GM18507 (cell line): ENCODE results near the gene ADAMTS13.
"Not testable (repeated sequence)": the region's sequence is repeated elsewhere in the genome, so short reads cannot be mapped to it uniquely, and the experiment has no call there.

ENCODE experiments used
- DNase-seq: peaks from one replicate; pipeline ENCODE4 v3.0.0; 2011; ENCODE audit warnings: low read depth; ENCODE audit not compliant: insufficient read length; ENCODE audit errors: extremely low spot score
- FAIRE-seq: peaks from 2 replicates; lab custom pipeline; 2011; peaks lifted over from hg19 to GRCh38; lab: Jason Lieb, UNC

The ADAMTS13 gene

DNA sequence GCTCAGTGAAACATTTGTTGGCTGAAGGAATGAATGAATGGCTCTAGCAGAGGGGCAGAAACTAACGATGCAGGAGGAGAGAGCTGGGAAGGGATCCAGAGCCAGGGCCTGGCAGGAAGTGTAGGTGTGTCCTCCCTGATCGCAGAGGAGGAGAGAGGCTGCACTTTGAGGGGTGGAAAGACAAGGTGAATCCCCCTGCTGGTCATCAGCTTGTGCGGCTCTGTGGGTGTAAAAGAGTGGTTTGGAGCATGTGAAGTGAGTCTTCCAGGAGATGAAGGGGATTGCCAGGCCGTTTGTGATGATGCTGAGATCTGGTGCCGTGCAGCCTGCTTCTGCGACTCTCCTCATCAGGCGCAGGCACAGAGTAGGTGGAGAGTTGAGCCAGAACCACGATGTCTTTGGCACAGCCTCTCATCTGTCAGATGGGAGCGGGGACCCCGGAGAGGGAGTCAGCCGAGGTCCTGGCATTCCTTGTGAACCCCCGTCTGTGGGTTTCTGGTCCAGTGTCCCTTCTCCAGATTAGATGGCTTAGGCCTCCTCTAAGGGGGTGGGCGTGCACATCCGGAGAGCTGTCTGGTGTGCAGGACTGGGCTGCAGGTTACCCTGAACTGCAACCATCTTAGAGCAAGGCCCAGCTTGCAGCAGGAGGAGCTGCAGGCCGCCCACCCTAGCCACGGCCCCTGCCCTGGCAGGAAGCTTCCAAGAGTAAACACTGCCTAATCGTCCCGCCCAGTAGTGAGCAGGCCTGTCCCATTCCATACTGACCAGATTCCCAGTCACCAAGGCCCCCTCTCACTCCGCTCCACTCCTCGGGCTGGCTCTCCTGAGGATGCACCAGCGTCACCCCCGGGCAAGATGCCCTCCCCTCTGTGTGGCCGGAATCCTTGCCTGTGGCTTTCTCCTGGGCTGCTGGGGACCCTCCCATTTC lies at the start of gene ADAMTS13:
Gene ADAMTS13, plus strand, starts transcription at position 753 of the 928 bp plus-strand sequence. Its CDS starts 77 bp downstream, at position 830.
- DNase-seq (peak; percentile 42), FAIRE-seq (peak; percentile 86)

DNA sequence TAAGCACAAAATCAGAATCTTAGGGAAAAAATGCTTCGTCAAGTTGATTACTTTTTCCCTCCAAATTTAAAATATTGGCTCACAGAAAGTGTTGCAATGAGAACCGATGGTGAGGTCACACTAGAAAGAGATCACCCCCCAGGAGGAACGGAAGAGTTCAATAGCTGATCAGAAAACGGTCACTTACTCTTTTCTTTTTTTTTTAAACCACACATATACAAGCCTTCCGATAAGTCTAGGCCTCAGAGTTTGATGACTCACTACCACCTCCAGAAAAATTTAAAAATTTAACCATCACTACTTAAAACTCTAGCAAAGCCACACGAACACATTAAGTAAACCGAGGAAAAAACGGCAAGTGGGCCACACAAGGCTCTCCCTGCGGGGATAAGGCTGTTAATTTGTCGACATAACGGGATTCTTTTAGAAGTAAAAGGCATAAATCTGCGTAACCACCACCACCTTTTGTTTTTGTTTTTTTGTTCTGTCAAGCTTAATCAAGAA lies 47.5 kb upstream of the ADAMTS13 start:
- no peak for FAIRE-seq
- DNase-seq, result no peak

DNA sequence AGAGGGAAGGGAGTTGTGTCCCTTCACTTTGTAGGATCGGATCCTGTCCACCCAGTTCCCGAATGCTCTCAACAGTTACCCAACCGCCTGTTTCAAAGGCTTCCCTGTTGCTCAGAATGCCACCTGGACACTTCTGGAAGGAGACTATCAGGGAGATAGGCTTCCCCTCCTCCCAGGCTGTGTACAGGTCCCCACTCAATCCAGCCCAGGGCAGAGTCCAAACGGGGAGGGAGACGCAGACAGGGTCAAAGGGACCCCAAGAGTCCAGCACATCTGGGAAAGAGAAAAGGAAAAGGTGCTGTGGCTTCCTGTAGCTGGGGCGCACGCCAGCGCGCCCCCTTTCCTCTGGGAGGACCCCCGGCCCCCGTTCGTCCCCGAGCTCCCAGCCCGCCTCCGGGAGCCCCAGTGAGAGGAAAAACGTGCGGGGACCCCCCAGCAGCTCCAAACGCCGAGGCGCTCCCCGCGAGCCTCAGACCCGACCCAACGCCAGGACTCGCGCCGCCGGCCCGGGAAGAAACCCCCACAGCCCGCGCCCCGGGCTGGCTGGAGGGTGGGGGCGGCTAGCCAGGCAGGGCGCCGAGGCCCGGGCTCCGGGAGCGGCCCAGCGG lies 46.9 kb upstream of the ADAMTS13 start:
- no peak for FAIRE-seq
- no peak for DNase-seq

DNA sequence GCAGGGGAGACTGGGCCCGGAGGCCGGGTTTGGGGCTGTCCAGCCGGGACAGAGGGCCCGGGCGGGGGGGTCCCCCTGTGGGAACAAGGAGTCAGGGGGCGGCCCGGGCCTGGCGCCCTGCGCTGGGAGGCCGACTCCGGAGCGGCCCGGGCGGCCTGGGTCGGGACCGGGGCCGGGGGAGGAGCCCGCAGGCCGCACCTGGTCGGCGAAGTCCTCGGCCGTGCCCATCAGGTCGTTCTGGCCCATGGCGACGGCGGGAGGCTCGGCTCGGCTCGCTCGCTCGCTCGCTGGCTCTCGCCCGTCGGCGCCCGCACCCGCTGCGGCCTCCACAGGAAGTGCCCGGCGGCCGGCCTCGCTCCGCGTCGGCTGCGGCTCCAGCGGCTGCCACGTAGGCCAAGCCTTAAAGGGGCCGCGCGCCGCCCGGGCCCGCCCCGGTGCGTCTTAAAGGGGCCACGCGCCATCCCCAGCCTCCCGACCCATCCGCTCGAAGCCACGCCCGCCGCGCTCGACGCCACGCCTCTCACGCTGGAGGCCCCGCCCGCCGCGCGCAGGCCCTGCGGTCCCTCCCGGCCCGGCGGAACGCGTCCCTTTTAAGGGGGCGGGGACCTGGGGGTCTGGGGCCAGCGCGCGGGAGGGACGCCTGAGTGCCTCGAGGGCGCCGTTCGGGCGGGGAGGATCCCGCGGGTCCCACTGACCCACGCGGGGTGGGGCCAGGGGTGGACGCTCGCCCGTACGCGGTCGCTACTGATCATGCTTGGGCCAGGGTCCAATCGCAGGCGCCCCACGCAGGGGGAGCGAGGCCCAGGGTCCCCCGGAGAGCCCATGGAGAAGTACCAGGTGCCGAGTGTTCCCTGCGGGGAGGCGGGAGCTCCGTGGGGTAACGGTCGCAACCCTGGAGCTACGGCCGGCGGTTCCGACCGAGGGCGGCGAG lies 46.2 kb upstream of the ADAMTS13 start, which contains the start of the genes STKLD1 and SURF4:
Gene STKLD1, plus strand, starts transcription at position 643 of the 931 bp plus-strand sequence. Its CDS starts 108 bp downstream, at position 751.
Gene SURF4, minus strand, starts transcription at position 337 of the 931 bp plus-strand sequence. Its CDS starts 91 bp downstream, at position 246.
- peak; percentile 86 for FAIRE-seq
- peak; percentile 100 for DNase-seq

DNA sequence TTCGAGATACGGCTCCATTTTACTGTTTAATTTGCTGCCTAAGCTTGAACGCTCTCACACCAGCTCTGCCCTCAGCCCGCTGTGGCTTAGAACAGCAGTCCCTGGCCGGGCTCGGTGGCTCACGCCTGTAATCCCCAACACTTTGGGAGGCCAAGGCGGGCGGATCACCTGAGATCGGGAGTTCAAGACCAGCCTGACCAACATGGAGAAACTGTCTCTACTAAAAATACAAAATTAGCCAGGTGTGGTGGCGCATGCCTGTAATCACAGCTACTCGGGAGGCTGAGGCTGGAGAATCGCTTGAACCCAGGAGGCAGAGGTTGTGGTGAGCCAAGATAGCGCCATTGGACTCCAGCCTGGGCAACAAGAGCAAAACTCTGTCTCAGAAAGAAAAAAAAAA lies 44.9 kb upstream of the ADAMTS13 start:
- DNase-seq, FAIRE-seq: not testable (repeated sequence)

DNA sequence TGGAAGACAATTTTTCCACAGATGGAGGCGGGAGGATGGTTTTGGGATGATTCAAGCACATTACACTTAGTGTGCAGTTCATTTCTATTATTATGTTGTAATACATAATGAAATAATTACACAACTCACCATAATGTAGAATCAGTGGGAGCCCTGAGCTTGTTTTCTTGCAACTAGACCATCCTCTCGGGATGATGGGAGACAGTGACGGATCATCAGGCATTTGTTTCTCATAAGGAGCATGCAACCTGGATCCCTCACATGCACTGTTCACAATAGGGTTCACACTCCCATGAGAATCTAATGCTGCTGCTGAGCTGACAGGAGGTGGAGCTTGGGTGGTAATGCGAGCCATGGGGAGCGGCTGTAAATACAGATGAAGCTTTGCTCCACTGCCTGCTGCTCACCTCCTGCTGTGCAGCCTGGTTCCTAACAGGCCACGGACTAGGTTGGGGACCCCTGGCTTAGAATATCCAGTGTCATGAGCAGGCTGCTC lies 44.4 kb upstream of the ADAMTS13 start:
- FAIRE-seq (no peak), DNase-seq (no peak)

DNA sequence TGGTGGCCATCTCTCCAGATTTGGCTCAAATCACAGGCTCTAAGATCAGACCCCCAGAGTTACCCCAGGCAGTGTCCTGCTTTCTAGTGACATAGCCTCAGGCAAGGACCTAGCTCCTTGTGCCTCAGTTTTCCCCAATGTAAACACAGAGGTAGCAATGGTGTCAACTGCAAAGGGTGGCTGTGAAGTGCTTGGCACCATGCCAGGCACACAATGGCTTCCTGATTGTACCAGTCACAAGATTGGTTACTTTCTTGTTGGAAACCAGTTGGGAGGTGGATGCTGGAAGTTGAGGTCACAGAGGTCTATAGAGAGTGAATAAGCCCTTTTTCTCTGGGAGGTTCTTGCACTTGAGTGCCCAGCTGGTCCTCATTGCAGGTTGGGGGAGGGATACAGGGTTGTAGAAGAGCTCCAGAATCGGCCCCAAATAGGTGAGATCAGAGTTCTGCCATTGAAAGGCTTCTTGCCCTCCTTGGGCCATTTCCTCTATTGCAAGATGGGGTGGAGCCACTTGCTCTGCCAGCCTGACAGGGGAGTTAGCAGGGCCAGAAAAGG lies 43.7 kb upstream of the ADAMTS13 start:
- DNase-seq (no peak), FAIRE-seq (no peak)

DNA sequence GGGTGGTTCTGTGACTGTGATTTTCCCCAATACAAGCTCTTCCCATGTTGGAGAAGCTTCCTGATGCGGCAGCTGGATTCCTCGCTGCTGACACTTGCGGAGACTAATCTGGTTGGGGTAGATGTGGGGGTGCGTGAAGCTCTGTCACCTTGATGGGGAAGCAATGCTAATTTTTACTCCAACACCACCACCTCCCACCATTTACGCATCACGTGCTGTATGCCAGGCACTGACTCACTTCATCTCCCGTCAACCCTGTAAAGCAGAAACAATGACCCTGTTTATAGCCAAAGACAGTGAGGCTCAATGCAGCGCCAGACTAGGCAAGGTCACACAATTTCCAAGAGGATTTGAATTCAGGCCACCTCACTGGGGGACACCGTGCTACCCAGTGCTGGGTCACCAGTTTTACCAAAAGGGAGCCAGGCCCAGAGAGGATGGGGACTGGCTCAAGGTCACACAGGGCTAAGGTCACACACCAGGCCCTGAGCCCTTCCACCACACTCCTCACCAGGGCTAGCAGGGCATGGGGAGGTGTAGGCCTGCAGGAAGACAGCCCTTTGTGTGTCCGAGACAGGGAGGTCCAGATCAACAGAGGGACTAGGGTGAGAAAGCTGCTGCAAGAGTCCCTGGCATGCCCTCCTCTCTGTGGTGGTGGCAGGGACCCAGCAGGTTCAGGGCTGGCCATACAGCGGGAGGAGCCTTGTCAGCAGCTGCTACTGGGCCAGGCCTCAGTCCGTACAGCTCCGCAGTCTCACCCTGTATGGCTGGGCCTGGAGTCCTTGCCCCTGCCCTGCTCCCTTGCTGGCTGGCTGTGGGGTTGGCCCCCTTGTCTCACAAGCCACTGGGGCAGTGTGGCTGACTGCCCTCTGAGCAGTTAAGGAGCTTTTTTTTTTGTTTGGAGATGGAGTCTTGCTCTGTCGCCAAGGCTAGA lies 42.7 kb upstream of the ADAMTS13 start:
- DNase-seq, result no peak
- no peak for FAIRE-seq

DNA sequence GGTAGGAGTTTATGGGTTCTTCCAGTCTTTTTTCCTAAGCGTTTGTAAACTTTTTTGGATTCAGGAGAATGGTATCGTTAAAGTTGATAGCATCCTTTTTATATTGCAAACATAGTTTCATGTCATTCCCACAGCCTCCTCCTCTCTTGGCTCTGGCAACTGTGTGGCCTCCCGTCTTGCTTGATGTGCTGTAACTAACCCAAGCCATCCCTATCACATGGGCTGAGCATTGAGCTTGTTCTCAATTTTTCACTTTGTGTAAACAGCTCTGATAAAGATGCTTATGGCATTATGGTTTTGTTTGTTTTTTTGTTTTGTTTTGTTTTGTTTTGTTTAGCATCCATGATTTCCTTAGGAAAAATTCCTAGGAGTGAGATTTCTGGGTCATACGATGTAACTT lies 41.4 kb upstream of the ADAMTS13 start:
- FAIRE-seq (no peak), DNase-seq (no peak)

DNA sequence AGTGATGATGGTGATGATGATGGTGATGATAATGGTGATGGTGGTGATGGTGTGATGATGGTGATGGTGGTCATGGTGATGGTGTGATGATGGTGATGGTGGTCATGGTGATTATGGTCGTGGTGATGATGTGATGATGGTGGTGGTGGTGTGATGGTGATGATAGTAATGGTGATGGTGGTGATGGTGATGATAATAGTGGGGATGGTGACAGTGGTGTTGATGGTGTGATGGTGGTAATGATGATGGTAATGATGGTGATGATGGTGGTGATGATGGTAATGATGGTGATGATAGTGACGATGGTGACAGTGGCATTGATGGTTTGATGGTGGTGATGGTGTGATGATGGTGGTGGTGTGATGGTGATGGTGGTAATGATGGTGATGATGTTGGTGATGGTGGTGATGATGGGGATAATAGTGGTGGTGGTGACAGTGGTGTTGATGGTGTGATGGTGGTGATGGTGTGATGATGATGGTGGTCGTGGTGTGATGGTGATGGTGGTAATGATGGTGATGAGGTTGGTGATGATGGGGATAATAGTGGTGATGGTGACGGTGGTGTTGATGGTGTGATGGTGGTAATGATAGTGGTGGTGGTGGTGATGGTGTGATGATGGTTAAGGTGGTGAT lies 39.5 kb upstream of the ADAMTS13 start:
- DNase-seq, result no peak
- FAIRE-seq, result no peak

DNA sequence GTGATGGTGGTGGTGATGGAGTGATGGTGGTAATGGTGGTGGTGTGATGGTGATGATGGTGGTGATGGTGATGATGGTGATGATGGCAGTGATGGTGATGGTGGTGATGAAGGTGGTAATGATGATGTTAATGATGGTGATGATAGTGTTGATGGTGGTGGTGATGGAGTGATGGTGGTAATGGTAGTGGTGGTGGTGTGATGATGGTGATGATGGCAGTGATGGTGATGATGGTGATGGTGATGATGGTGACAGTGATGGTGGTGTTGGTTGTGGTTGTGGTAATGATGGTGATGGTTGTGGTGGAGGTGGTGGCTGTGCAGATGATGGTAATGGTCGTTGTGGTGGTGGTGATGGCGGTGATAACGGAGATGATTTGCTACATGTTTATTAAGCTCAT lies 38.7 kb upstream of the ADAMTS13 start:
- DNase-seq (no peak), FAIRE-seq (no peak)

DNA sequence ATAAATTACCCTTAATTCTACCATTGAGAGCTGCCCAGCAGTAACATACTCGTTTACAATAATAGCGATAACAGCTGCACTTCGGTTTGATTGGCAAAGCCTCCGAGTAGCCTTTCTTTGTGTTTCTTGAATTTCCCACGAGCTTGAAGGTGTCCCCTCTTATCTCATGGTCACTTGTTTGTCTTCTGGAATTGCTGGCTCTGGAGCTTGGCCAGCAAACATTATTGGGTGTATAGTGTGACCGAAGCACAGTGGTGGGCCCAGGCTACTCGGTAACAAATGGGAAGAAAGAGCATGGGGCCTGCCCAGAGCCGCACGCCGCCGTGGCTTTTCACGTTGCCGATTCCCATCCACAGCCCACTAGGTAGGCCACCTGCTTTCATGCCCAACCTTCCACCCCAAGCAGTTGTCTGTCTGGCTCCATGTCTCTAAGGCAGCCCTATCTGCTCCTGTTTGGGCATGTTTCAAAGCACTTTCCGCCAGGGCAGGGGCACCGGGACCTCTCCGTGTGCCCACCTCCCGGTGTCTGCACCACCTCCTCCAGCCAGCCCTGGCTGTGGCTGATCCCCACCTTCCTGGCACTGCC lies 37.3 kb upstream of the ADAMTS13 start:
- DNase-seq (no peak), FAIRE-seq (no peak)

DNA sequence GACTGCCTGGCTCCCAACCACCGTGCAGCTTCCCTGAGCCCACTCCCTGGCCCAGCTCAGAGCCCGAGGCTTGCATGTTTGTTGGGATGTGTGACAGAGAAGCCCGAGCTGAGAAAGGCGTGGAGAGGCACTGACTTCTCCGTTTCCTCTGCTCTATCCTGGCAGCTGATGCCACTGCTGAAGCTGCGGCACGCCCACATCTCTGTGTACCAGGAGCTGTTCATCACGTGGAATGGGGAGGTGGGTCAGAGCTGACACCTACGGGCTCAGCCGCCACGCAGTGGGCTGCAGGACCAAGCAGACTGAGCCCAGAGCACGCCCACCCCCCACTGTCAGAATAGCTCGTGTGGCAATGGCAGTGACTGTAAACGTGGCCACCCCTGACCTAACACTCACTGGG lies 36.7 kb upstream of the ADAMTS13 start:
- no peak for FAIRE-seq
- no peak for DNase-seq

DNA sequence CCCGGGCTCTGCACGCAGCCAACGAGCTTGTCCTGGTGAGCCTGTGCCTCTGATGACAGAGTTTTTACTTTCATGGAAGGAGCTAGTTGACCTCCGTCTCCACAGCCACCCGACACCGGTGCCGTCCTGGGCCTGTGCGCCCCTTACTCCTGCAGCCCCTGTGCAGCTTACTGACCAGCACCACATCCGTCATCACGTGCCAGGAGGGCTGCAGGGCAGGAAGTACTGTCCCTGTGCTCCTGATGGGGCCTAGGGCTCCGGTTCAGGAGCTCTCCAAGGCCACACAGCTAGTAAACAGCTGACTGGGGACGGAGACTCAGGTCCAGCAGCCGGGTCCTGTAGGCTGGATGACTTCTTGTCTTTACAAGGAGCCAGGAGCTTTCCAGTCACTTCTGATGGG lies 35.8 kb upstream of the ADAMTS13 start:
- no peak for FAIRE-seq
- DNase-seq, result no peak

DNA sequence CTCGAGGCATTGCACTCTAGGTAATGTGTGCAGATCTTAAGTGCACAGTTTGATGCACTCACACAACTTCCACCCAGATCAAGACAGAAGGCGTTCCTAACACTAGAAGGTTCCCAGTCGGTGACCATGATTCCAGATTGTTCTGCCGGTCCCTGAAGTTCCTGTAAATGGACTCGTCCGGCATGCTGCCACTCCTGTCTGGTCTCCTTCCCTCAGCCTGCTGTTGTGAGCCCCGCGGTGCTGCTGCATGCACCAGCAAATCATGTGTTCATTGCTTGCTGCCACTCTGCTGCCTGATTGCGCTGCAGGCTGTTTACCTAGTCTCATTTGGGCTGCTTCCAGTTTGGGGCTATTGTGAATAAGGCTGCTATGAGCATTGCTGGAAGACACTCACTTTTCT lies 34.5 kb upstream of the ADAMTS13 start:
- FAIRE-seq (no peak), DNase-seq (no peak)

DNA sequence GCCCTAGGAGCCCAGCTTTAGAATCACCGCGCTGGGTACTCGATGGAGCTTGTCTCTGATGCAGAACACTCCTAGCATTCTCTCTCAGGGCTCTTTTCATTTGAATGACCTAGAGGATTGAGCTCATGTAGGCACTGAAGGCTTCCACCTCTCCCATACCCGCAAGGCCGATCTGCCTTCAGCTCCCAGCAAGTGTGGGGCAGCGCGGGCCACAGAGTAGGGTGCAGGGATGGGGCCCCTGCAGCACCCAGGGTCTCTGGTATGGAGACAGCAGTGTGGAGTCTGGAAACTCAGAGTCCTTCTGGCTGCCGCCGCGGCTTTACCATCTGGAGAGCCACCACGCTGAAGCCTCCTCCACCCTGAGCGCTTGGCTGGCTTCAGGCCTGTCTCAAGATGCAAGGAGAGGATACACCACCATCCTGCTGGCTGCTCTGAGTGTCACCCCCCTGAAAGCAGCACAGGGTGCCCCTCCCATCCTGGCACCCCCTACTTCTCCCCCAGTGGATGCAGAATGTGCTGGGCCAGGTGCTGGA lies 33.1 kb upstream of the ADAMTS13 start:
- DNase-seq, result no peak
- no peak for FAIRE-seq

DNA sequence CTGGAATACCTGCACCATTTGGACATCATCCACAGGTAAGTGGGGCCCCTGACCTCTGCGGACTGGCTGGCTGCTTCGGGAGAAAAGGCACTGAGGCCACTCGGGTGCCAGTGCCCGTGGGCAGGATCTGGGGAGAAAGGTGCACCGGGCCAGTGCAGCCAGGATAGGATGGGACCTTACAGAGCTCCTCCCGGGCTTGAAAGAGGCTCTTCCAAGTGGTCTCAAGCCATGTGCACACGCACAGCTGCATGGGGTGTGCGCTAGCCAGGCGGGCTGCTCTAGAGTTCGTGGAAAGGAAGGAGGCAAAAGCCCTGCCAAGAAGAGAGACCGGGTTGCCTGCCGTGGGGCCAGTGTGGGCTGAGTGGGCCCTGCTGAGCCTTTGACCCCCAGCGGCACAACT lies 32.6 kb upstream of the ADAMTS13 start:
- FAIRE-seq (no peak), DNase-seq (no peak)
